OCI-LY1 (cell line): ENCODE data around the gene RHOG.

Experiments used
- H2AFZ ChIP-seq: fragments of 200-600 bp; sonication (generic), shearing (Covaris generic); 2 replicates; pipeline ENCODE4 v1.6.0; 2014; ENCODE audit warnings: antibody characterized with exemption, mild to moderate bottlenecking, low read length
- H3F3A ChIP-seq: fragments of 200-600 bp; sonication (generic), shearing (Covaris generic); 2 replicates; pipeline ENCODE4 v1.6.0; 2014; ENCODE audit warnings: mild to moderate bottlenecking, antibody characterized with exemption, low read length, moderate library complexity; ENCODE audit not compliant: insufficient read depth
- H3K27ac ChIP-seq: fragments of 200-600 bp; sonication (generic); 2 replicates; pipeline ENCODE4 v1.5.1; 2014; ENCODE audit warnings: low read length, mixed run types, mild to moderate bottlenecking, low read depth; ENCODE audit not compliant: poor library complexity, severe bottlenecking
- H3K27me3 ChIP-seq: fragments of 200-600 bp; sonication (generic); 2 replicates; pipeline ENCODE4 v1.6.0; 2014; ENCODE audit warnings: antibody characterized with exemption, mild to moderate bottlenecking, low read length, moderate library complexity; ENCODE audit not compliant: insufficient read depth
- H3K36me3 ChIP-seq: fragments of 200-600 bp; sonication (generic); 2 replicates; pipeline ENCODE4 v1.6.1; 2014; ENCODE audit warnings: mild to moderate bottlenecking, antibody characterized with exemption, low read length, moderate library complexity, mixed read lengths; ENCODE audit not compliant: insufficient read depth
- H3K4me1 ChIP-seq: fragments of 200-600 bp; sonication (generic); 2 replicates; pipeline ENCODE4 v1.5.1; 2014; ENCODE audit warnings: mild to moderate bottlenecking, low read length, moderate library complexity; ENCODE audit not compliant: insufficient read depth, severe bottlenecking
- H3K4me2 ChIP-seq: fragments of 200-600 bp; sonication (generic), shearing (Covaris generic); 2 replicates; pipeline ENCODE4 v1.6.1; 2014; ENCODE audit warnings: low read length
- H3K4me3 ChIP-seq: fragments of 200-600 bp; sonication (generic); 2 replicates; pipeline ENCODE4 v1.5.1; 2014; ENCODE audit warnings: low read length, low read depth, mild to moderate bottlenecking, mixed read lengths; ENCODE audit not compliant: poor library complexity, severe bottlenecking
- H3K79me2 ChIP-seq: fragments of 200-600 bp; shearing (Covaris generic); 2 replicates; pipeline ENCODE4 v1.6.1; 2016; ENCODE audit warnings: mixed run types, low read length, mixed read lengths; ENCODE audit not compliant: insufficient read depth
- H3K9ac ChIP-seq: fragments of 200-600 bp; sonication (generic), shearing (Covaris generic); 2 replicates; pipeline ENCODE4 v1.6.1; 2014; ENCODE audit warnings: mild to moderate bottlenecking, low read length, mixed read lengths
- H3K9me2 ChIP-seq: fragments of 200-600 bp; sonication (generic), shearing (Covaris generic); 2 replicates; pipeline ENCODE4 v1.6.1; 2014; ENCODE audit warnings: low read depth, mild to moderate bottlenecking, low read length, mixed read lengths
- H3K9me3 ChIP-seq: fragments of 200-600 bp; shearing (Covaris generic); 2 replicates; pipeline ENCODE4 v1.6.1; 2014; ENCODE audit warnings: low read length, mixed read lengths
- H4K20me1 ChIP-seq: fragments of 200-600 bp; sonication (generic), shearing (Covaris generic); 2 replicates; pipeline ENCODE4 v1.6.0; 2016; ENCODE audit warnings: mild to moderate bottlenecking, low read length; ENCODE audit not compliant: insufficient read depth
- EZH2 ChIP-seq: fragments of 200-600 bp; sonication (generic), shearing (Covaris generic); IDR thresholded peaks from 2 replicates; pipeline ENCODE4 v1.8.0; 2017; ENCODE audit warnings: borderline replicate concordance, mixed run types, mild to moderate bottlenecking, antibody characterized with exemption, low read length, moderate library complexity, mixed read lengths
- TF ChIP-seq, protein P1 (sequence below): fragments of 200-600 bp; sonication (generic), shearing (Covaris generic); IDR thresholded peaks from 2 replicates; pipeline ENCODE4 v1.5.1; 2017; ENCODE audit warnings: mild to moderate bottlenecking, antibody characterized with exemption, low read length, moderate library complexity, mixed read lengths

The RHOG gene

DNA sequence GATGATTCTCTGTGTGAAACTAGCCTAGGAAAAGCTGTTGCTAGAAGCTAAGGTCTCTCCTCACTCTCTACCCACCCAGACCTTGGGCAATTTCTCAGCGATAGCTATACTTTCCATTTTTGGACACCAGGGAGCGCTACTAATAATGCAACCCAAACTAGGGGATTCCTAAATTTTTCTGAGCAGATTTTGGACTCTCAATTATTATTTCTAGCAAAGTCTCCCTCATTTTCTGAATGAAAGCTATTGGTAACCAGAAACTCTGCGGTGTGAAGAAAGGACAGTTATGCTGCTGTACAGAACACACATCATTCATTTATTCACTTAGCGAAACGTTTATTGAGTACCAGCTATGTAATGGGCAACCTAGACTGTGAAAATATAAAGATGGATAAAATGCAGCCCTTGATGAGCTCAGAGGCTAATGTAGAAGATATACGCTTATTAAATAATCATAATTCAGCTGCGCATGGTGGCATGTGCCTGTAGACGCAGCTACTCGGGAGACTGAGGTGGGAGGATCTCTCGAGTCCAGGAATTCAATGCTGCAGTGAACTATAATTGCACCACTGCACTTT is 8.6 kb upstream of the RHOG start:
- Histone ChIP-seq H2AFZ (no peak overlapping the region), H4K20me1 (no peaks in the 10 kb centered on the region), H3K36me3 (no peaks in the 10 kb centered on the region), H3K4me3 (no peak overlapping the region), H3K79me2 (no peaks in the 10 kb centered on the region), H3K9me2 (no peaks in the 10 kb centered on the region), H3K27ac (no peak overlapping the region), H3K4me2 (no peak overlapping the region), H3K9ac (no peak overlapping the region), H3K4me1 (peaks cover 20% of the 10 kb centered on the region), H3F3A (no peaks in the 10 kb centered on the region), H3K27me3 (no peaks in the 10 kb centered on the region), H3K9me3 (no peaks in the 10 kb centered on the region)
- no peak for TF ChIP-seq EZH2
- TF ChIP-seq, protein P1, sequence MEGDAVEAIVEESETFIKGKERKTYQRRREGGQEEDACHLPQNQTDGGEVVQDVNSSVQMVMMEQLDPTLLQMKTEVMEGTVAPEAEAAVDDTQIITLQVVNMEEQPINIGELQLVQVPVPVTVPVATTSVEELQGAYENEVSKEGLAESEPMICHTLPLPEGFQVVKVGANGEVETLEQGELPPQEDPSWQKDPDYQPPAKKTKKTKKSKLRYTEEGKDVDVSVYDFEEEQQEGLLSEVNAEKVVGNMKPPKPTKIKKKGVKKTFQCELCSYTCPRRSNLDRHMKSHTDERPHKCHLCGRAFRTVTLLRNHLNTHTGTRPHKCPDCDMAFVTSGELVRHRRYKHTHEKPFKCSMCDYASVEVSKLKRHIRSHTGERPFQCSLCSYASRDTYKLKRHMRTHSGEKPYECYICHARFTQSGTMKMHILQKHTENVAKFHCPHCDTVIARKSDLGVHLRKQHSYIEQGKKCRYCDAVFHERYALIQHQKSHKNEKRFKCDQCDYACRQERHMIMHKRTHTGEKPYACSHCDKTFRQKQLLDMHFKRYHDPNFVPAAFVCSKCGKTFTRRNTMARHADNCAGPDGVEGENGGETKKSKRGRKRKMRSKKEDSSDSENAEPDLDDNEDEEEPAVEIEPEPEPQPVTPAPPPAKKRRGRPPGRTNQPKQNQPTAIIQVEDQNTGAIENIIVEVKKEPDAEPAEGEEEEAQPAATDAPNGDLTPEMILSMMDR, result peak; percentile 88

DNA sequence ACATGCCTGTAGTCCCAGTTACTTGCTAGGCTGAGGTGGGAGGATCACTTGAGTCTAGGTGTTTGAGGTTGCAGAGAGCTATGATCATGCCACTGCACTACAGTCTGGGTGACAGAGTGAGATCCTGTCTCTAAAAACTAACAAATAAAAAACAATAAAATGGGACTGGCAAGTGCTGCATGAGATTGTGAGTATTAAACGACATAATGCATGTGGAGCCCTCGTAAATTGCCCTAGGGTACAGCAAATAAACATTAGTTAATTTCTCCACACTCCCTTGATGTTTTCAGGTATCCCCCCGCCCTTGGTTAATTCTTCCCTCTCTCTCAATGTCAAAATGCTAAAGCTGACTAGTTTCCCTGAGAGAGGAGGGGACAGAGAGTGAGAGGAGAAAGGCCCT is 4.9 kb upstream of the RHOG start:
- TF ChIP-seq, protein P1, result no peak
- TF ChIP-seq EZH2, result no peak
- H4K20me1 ChIP-seq, result no peaks in the 10 kb centered on the region
- H2AFZ ChIP-seq, result no peak overlapping the region
- H3K9ac ChIP-seq, result no peak overlapping the region
- H3K36me3 ChIP-seq, result no peaks in the 10 kb centered on the region
- H3K4me2 ChIP-seq, result no peak overlapping the region
- H3K9me3 ChIP-seq, result no peaks in the 10 kb centered on the region
- H3K27me3 ChIP-seq, result no peaks in the 10 kb centered on the region
- no peaks in the 10 kb centered on the region for H3K9me2 ChIP-seq
- no peak overlapping the region for H3K4me3 ChIP-seq
- H3K27ac ChIP-seq, result no peak overlapping the region
- H3K79me2 ChIP-seq, result no peaks in the 10 kb centered on the region
- H3K4me1 ChIP-seq, result peaks cover 7% of the 10 kb centered on the region
- no peaks in the 10 kb centered on the region for H3F3A ChIP-seq

DNA sequence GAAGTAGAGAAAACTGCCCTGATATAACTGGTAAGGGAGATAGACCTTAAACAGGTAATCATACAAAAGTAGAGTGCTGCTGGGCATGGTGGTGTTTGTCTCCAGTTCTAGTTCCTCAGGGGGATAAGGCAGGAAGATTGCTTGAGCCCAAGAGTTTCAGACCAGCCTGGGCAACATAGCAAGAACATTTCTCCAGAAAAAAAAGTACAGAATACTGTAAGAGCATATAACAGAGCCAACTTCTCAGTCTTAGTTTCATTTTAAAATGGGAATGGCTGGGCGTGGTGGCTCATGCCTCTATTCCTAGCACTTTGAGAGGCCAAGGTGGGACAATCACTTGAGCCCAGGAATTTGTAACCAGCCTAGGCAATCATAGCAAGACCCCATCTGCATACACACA is 4.5 kb upstream of the RHOG start:
- H4K20me1 ChIP-seq, result no peaks in the 10 kb centered on the region
- H3K79me2 ChIP-seq, result no peaks in the 10 kb centered on the region; the same call in 1 of the 2 replicates
- H2AFZ ChIP-seq, result no peak overlapping the region
- H3F3A ChIP-seq, result no peaks in the 10 kb centered on the region
- H3K4me1 ChIP-seq, result peaks cover 7% of the 10 kb centered on the region
- no peak overlapping the region for H3K27ac ChIP-seq
- no peak overlapping the region for H3K9ac ChIP-seq
- no peak overlapping the region for H3K4me2 ChIP-seq
- TF ChIP-seq, protein P1, result no peak
- no peaks in the 10 kb centered on the region for H3K9me2 ChIP-seq
- H3K9me3 ChIP-seq, result no peaks in the 10 kb centered on the region
- H3K4me3 ChIP-seq, result no peak overlapping the region
- no peaks in the 10 kb centered on the region for H3K27me3 ChIP-seq
- H3K36me3 ChIP-seq, result no peaks in the 10 kb centered on the region
